ENCODE measurements around the gene EPS8L3. TPM values are rescaled to one million over a fixed set of nuclear protein-coding genes. Genes with fewer than 3 reads are reported as not detected.

The EPS8L3 gene
- total and polyA plus RNA-seq, 2 donors (not counting 3 experiments of a cell fraction or from before 2014, with no cell fraction given): not detected

DNA sequence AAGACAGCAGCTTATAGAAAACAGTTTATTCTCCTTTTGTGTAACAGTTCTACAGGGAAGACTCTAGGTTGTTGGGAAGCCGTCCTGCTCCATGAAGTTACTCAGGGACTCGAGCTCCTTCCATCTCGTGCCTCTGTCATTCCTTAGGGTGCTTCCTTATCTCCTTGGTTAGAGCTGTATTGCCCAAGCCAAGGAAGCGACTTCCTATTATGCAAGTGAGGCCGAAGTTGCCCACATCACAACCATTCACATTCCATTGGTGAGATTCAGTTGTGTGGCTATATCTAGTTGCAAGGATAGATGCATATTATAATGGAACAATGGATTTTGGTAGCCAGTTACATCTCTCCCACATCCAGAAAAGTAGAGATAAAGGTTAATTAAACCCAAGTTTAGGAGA lies 42.7 kb downstream of the EPS8L3 start:
- Histone ChIP-seq H3K27ac (ENCODE audit: insufficient read depth, low read depth, low read length) (no peak overlapping the region), H3K4me2 (ENCODE audit: insufficient read depth, low read length) (no peak overlapping the region), H3K36me3 (ENCODE audit: control insufficient read depth in 2 of 2, extremely low read depth in 1 of 2, insufficient read depth in 2 of 2, low read length in 2 of 2) (no peaks in the 10 kb centered on the region), H3K4me1 (ENCODE audit: control insufficient read depth, extremely low read depth, insufficient read depth, low read length) (peaks cover 8% of the 10 kb centered on the region), H3K4me3 (replicated peaks in 1 of 3; ENCODE audit: insufficient read depth in 1 of 3, low read depth in 1 of 3, low read length in 3 of 3) (no peak overlapping the region), H3K9ac (replicated peaks; ENCODE audit: extremely low read depth, insufficient read depth, low read length) (no peak overlapping the region), H3K79me2 (ENCODE audit: control insufficient read depth, insufficient read depth, low read length) (no peaks in the 10 kb centered on the region), H3K9me3 (replicated peaks; ENCODE audit: control insufficient read depth, insufficient read depth, low read length) (no peaks in the 10 kb centered on the region), H3K27me3 (ENCODE audit: control insufficient read depth in 2 of 2, insufficient read depth in 2 of 2, low read length in 2 of 2) (peaks cover 2 to 5% of the 10 kb centered on the region in 2 experiments), H2AFZ (ENCODE audit: low read depth, low read length) (no peak overlapping the region), H3K9me1 (replicated peaks; ENCODE audit: control insufficient read depth, extremely low read depth, insufficient read depth, low read length) (no peaks in the 10 kb centered on the region), H4K20me1 (replicated peaks; ENCODE audit: control insufficient read depth, extremely low read depth, insufficient read depth, low read length) (no peaks in the 10 kb centered on the region)
- DNase-seq (ENCODE audit: low read depth, low spot score): no peak
- no peak for FAIRE-seq
- intact Hi-C loops (cut with micrococcal nuclease): no loop called here
- ChIA-PET CTCF (interaction anchor here (1.8 kb wide), 1 partner anchor 53 kb away, joined by 5 read pairs; no protein-coding TSS in a partner anchor), POLR2A (no interaction called here)
- dilution Hi-C loops (cut with MboI; ENCODE audit: extremely low pct_ligation_motif_present, low sequenced_read_pairs): no loop called here
- TF ChIP-seq, protein P1, sequence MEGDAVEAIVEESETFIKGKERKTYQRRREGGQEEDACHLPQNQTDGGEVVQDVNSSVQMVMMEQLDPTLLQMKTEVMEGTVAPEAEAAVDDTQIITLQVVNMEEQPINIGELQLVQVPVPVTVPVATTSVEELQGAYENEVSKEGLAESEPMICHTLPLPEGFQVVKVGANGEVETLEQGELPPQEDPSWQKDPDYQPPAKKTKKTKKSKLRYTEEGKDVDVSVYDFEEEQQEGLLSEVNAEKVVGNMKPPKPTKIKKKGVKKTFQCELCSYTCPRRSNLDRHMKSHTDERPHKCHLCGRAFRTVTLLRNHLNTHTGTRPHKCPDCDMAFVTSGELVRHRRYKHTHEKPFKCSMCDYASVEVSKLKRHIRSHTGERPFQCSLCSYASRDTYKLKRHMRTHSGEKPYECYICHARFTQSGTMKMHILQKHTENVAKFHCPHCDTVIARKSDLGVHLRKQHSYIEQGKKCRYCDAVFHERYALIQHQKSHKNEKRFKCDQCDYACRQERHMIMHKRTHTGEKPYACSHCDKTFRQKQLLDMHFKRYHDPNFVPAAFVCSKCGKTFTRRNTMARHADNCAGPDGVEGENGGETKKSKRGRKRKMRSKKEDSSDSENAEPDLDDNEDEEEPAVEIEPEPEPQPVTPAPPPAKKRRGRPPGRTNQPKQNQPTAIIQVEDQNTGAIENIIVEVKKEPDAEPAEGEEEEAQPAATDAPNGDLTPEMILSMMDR (IDR thresholded peaks at IDR 0.05; ENCODE audit: extremely low read depth in 1 of 2, insufficient read depth in 1 of 2, low read depth in 1 of 2, low read length in 2 of 2): no peak
- no peak for TF ChIP-seq GATA2 (IDR thresholded peaks at IDR 0.05; ENCODE audit: insufficient read depth, insufficient read length, low read depth, low read length)
- TF ChIP-seq MYC (IDR thresholded peaks at IDR 0.05; ENCODE audit: low read depth, low read length): no peak
- TF ChIP-seq, protein P2, sequence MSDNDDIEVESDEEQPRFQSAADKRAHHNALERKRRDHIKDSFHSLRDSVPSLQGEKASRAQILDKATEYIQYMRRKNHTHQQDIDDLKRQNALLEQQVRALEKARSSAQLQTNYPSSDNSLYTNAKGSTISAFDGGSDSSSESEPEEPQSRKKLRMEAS (IDR thresholded peaks at IDR 0.05; ENCODE audit: insufficient read depth, insufficient read length): no peak
- no peak for TF ChIP-seq EZH2 (IDR thresholded peaks at IDR 0.05; ENCODE audit: borderline replicate concordance, low read depth, low read length, severe bottlenecking)
- TF ChIP-seq FOS (IDR thresholded peaks at IDR 0.05; ENCODE audit: borderline replicate concordance, insufficient read depth, low read length): no peak
- TF ChIP-seq POLR2A (IDR thresholded peaks at IDR 0.05; ENCODE audit: low read depth, low read length): no peak
- TF ChIP-seq JUN (IDR thresholded peaks at IDR 0.05; ENCODE audit: borderline replicate concordance, insufficient read depth, insufficient read length, low read depth): no peak
- TF ChIP-seq POLR2AphosphoS5 (IDR thresholded peaks at IDR 0.05; ENCODE audit: insufficient read depth, low read depth, low read length): no peak
- no TSS peak for BruUV-seq (replicated peaks)

All from endothelial cell of umbilical vein (primary cell).